GM12878 (cell line): ENCODE measurements around the gene FAM170B. TPM values are rescaled to one million over a fixed set of nuclear protein-coding genes. Genes with fewer than 3 reads are reported as not detected.

ENCODE experiments used
- ATAC-seq: fragments of 200-7000 bp; cut with Tn5 transposase; 3 replicates; pipeline ENCODE4 v1.9.1; 2020; ENCODE audit warnings: mild to moderate bottlenecking, moderate library complexity
- BruUV-seq: library from RNA; stranded (reverse); fragments of 400-500 nt; replicated peaks from 2 replicates; lab custom pipeline; 2021; lab: Mats Ljungman, UMichigan
- CTCF ChIA-PET: fragments of 300-600 bp; sonication (Branson Sonifier 250); formaldehyde crosslinking; extraction: SDS; loops from one replicate; lab custom pipeline; 2021; ENCODE audit warnings: inconsistent platforms; lab: Yijun Ruan, JAX
- POLR2A ChIA-PET: fragments of 350-600 bp; formaldehyde crosslinking; extraction: SDS; loops from one replicate; lab custom pipeline; 2021; ENCODE audit warnings: inconsistent platforms; lab: Charles Lee
- RAD21 ChIA-PET: fragments of 300-600 bp; sonication (Branson Sonifier 250); formaldehyde crosslinking; loops from one replicate; lab custom pipeline; 2023; ENCODE audit warnings: antibody characterized with exemption; ENCODE audit not compliant: unreplicated experiment; lab: Charles Lee
- SMC1A ChIA-PET: fragments of 300-600 bp; sonication (Branson Sonifier 250); formaldehyde crosslinking; loops from one replicate; lab custom pipeline; 2023; ENCODE audit not compliant: unreplicated experiment, uncharacterized antibody; lab: Charles Lee
- DNase-seq: peaks from one replicate; pipeline ENCODE4 v3.0.0-alpha.2; 2011; ENCODE audit warnings: low read depth, low spot score
- FAIRE-seq: peaks from 3 replicates; lab custom pipeline; 2011; peaks lifted over from hg19 to GRCh38; lab: Jason Lieb, UNC
- H2AFZ ChIP-seq: 2 replicates; pipeline ENCODE4 v1.6.0; 2011; ENCODE audit warnings: low read depth, low read length, control low read depth; ENCODE audit not compliant: control insufficient read depth
- H3K27ac ChIP-seq: 2 replicates; pipeline ENCODE4 v1.5.1; 2011; ENCODE audit warnings: control low read depth; ENCODE audit not compliant: control insufficient read depth, insufficient read depth
- H3K27me3 ChIP-seq, 2 experiments: replicated peaks in 1 of 2; 2 replicates each; pipeline versions ENCODE4 v1.6.0 to v1.6.1; 2011; ENCODE audit warnings: low read length in 1 of 2; ENCODE audit not compliant: control insufficient read depth in 2 of 2, insufficient read depth in 2 of 2
- H3K36me3 ChIP-seq, 2 experiments: 2 replicates each; pipeline ENCODE4 v1.5.1; 2011; ENCODE audit warnings: low read length in 1 of 2; ENCODE audit not compliant: control insufficient read depth in 2 of 2, insufficient read depth in 2 of 2
- H3K4me1 ChIP-seq: 2 replicates; pipeline ENCODE4 v1.6.1; 2011; ENCODE audit warnings: mild to moderate bottlenecking, low read length, moderate library complexity, mixed read lengths; ENCODE audit not compliant: control insufficient read depth, insufficient read depth
- H3K4me2 ChIP-seq: 2 replicates; pipeline ENCODE4 v1.6.0; 2011; ENCODE audit warnings: control low read depth; ENCODE audit not compliant: control insufficient read depth, insufficient read depth
- H3K4me3 ChIP-seq: fragments of 200-600 bp; sonication (generic); 2 replicates; pipeline ENCODE4 v1.5.1; 2016
- H3K79me2 ChIP-seq: 2 replicates; pipeline ENCODE4 v1.6.0; 2011; ENCODE audit warnings: low read length; ENCODE audit not compliant: control insufficient read depth, insufficient read depth
- H3K9ac ChIP-seq: 2 replicates; pipeline ENCODE4 v1.8.0; 2011; ENCODE audit warnings: low read length, control low read depth, mixed read lengths; ENCODE audit not compliant: control insufficient read depth, insufficient read depth
- H3K9me3 ChIP-seq: replicated peaks from 3 replicates; pipeline ENCODE4 v1.5.1; 2011; ENCODE audit warnings: mild to moderate bottlenecking, low read length; ENCODE audit not compliant: control insufficient read depth, insufficient read depth
- H4K20me1 ChIP-seq: 2 replicates; pipeline ENCODE4 v1.6.0; 2011; ENCODE audit not compliant: control insufficient read depth, insufficient read depth
- BHLHE40 ChIP-seq, 2 experiments: fragments of 450-650 bp in 1 of 2; IDR thresholded peaks; 2 replicates each; pipeline ENCODE4 v1.6.1; 2011 to 2017; ENCODE audit warnings: low read depth in 2 of 2, borderline replicate concordance in 1 of 2, improper control_type of control experiment in 1 of 2, low read length in 1 of 2, mild to moderate bottlenecking in 1 of 2
- TCF12 ChIP-seq: IDR thresholded peaks from 2 replicates; pipeline ENCODE4 v1.6.1; 2011; ENCODE audit warnings: low read depth, mild to moderate bottlenecking, low read length
- ZNF687 ChIP-seq: fragments of 450-650 bp; IDR thresholded peaks from 2 replicates; pipeline ENCODE4 v1.6.1; 2017; ENCODE audit warnings: mild to moderate bottlenecking, moderate library complexity
- WGBS: methylation state at CpG from one replicate; pipeline ENCODE4 v1.1.6; 2016; ENCODE audit warnings: low lambda C conversion rate; ENCODE audit not compliant: insufficient replicate concordance, insufficient coverage; ENCODE audit errors: missing lambda C conversion rate; 5-methylcytosine and 5-hydroxymethylcytosine counted together
- in situ Hi-C: fragments of 300-500 bp; cut with MboI; formaldehyde crosslinking; loops from 9 replicates; pipeline ENCODE4 v1.14.3; 2018; ENCODE audit warnings: mixed read lengths
- intact Hi-C: fragments of 100-400 bp; cut with micrococcal nuclease; formaldehyde crosslinking; loops from one replicate; pipeline ENCODE4 v1.14.2; 2022; ENCODE audit not compliant: unreplicated experiment
- polyA plus RNA-seq, 11 experiments: library from polyadenylated mRNA; depleted of rRNA in 4 of 11; unstranded in 6 of 11; stranded (reverse) in 5 of 11; fragments of >200 nt; fragmentation: Nextera tagmentation in 4 of 11; fragmentation: Illumina TruSeq in 1 of 11; extraction: Ambion mirVana in 4 of 11; extraction: Trizol in 1 of 11; gene quantifications; 1 replicate in 1 of 11; 2 replicates in 10 of 11; pipeline versions ENCODE4 v1.2.1 to v1.2.3, GENCODE V29; 2011 to 2016; ENCODE audit warnings: inconsistent platforms in 2 of 11, missing spikeins in 2 of 11, low read depth in 1 of 11
- total RNA-seq, 4 experiments: library from RNA; depleted of rRNA in 3 of 4; stranded (reverse); fragments of >200 nt in 3 of 4; fragmentation: Illumina TruSeq in 1 of 4; extraction: Trizol in 1 of 4; gene quantifications; 2 replicates each; pipeline versions ENCODE4 v1.2.1 to v1.2.3, GENCODE V29; 2013 to 2021

FAM170B gene
- total and polyA plus RNA-seq, 10 of the 15 experiments (the other 5 are each of a cell fraction or from before 2014, with no cell fraction given) = not detected

GRCh38 chr10:49160814-49161213 lies 27.0 kb upstream of the FAM170B start:
- H3K4me1 ChIP-seq = no peaks in the 10 kb centered on the region
- intact Hi-C loops = no loop called here
- H3K9me3 ChIP-seq = no peaks in the 10 kb centered on the region
- no peak overlapping the region for H3K4me3 ChIP-seq
- H3K36me3 ChIP-seq = peaks cover 0 to 1% of the 10 kb centered on the region in 2 experiments; a peak in 1 of 4 replicates
- BruUV-seq = no TSS peak
- no peak overlapping the region for H2AFZ ChIP-seq
- RAD21 ChIA-PET = no interaction called here
- FAIRE-seq (no peak), ATAC-seq (no peak), DNase-seq (no peak)
- WGBS = 71% methylated on average over 5 of the region's 5 CpGs
- H4K20me1 ChIP-seq = no peaks in the 10 kb centered on the region; the same call in 1 of the 2 replicates
- POLR2A ChIA-PET = no interaction called here
- CTCF ChIA-PET = no interaction called here
- no peaks in the 10 kb centered on the region for H3K27me3 ChIP-seq
- H3K9ac ChIP-seq = no peak overlapping the region
- in situ Hi-C loops = no loop called here
- TF ChIP-seq TCF12 = no peak
- TF ChIP-seq ZNF687 = no peak
- TF ChIP-seq BHLHE40 (IDR thresholded peaks at IDR 0.05; ENCODE audit: borderline replicate concordance in 1 of 2, low read depth in 2 of 2, low read length in 1 of 2) = no peak
- no peak overlapping the region for H3K27ac ChIP-seq
- SMC1A ChIA-PET = interaction anchor here (1.3 kb wide), 2 partner anchors 19 to 80 kb away, joined by 5 to 6 read pairs; no protein-coding TSS in a partner anchor
- H3K79me2 ChIP-seq = no peaks in the 10 kb centered on the region
- no peak overlapping the region for H3K4me2 ChIP-seq
